Testis (tissue), 2 donors: ENCODE measurements around the gene ZNF532.

Experiments used
- POLR2A ChIP-seq: fragments of 450-650 bp; IDR thresholded peaks from one replicate; pipeline ENCODE4 v1.6.1; 2017; ENCODE audit warnings: antibody characterized with exemption, mild to moderate bottlenecking, moderate library complexity
- TF ChIP-seq, protein P1 (sequence below), 3 experiments: fragments of 450-650 bp in 2 of 3; fragments of 200-600 bp in 1 of 3; sonication (generic) in 1 of 3; IDR thresholded peaks; one replicate each; pipeline ENCODE4 v1.5.1; 2016 to 2019; ENCODE audit warnings: antibody characterized with exemption in 3 of 3, mild to moderate bottlenecking in 2 of 3, moderate library complexity in 1 of 3

DNA sequence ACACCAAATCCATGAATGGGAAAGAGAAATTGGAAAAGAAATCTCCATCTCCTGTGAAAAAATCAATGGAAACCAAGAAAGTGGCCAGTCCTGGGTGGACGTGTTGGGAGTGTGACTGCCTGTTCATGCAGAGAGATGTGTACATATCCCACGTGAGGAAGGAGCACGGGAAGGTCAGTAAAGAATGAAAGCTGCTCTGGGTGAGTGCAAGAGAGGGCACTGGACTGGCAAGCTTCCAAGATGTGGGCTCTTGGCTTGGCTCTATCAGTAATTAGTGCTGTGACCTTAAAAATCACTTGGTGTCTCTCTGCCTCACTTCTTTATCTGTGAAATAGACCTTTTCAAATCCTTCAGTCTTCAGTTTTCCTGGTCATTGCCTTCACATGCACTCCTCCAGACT lies 89.0 kb downstream of the ZNF532 start:
- TF ChIP-seq, protein P1, sequence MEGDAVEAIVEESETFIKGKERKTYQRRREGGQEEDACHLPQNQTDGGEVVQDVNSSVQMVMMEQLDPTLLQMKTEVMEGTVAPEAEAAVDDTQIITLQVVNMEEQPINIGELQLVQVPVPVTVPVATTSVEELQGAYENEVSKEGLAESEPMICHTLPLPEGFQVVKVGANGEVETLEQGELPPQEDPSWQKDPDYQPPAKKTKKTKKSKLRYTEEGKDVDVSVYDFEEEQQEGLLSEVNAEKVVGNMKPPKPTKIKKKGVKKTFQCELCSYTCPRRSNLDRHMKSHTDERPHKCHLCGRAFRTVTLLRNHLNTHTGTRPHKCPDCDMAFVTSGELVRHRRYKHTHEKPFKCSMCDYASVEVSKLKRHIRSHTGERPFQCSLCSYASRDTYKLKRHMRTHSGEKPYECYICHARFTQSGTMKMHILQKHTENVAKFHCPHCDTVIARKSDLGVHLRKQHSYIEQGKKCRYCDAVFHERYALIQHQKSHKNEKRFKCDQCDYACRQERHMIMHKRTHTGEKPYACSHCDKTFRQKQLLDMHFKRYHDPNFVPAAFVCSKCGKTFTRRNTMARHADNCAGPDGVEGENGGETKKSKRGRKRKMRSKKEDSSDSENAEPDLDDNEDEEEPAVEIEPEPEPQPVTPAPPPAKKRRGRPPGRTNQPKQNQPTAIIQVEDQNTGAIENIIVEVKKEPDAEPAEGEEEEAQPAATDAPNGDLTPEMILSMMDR (IDR thresholded peaks at IDR 0.05) = no peak
- no peak for TF ChIP-seq POLR2A
